Subcutaneous abdominal adipose tissue (tissue), 5 donors: ENCODE results near the gene PWP1.

ENCODE experiments used
- H3K27ac ChIP-seq: one replicate; pipeline ENCODE4 v1.7.0; 2013; ENCODE audit warnings: low read depth, mild to moderate bottlenecking, inconsistent platforms, low read length, moderate library complexity
- H3K27me3 ChIP-seq, 5 donors: one replicate each; pipeline ENCODE4 v1.7.0; 2013; ENCODE audit warnings: low read length in 5 of 5, inconsistent platforms in 1 of 5; ENCODE audit not compliant: control insufficient read depth in 5 of 5, insufficient read depth in 4 of 5
- H3K36me3 ChIP-seq, 5 donors: one replicate each; pipeline ENCODE4 v1.7.0; 2013; ENCODE audit warnings: low read length in 5 of 5; ENCODE audit not compliant: control insufficient read depth in 5 of 5, insufficient read depth in 5 of 5
- H3K4me1 ChIP-seq, 5 donors: one replicate each; pipeline ENCODE4 v1.7.0; 2013; ENCODE audit warnings: low read length in 5 of 5, mild to moderate bottlenecking in 3 of 5, moderate library complexity in 1 of 5; ENCODE audit not compliant: control insufficient read depth in 5 of 5, insufficient read depth in 5 of 5
- H3K4me3 ChIP-seq, 5 donors: one replicate each; pipeline ENCODE4 v1.7.0; 2013; ENCODE audit warnings: low read length in 5 of 5, low read depth in 1 of 5
- H3K9ac ChIP-seq, 5 donors: one replicate each; pipeline ENCODE4 v1.7.0; 2013; ENCODE audit warnings: low read length in 5 of 5, mild to moderate bottlenecking in 4 of 5, moderate library complexity in 3 of 5
- H3K9me3 ChIP-seq, 5 donors: one replicate each; pipeline ENCODE4 v1.7.0; 2013; ENCODE audit warnings: low read length in 5 of 5; ENCODE audit not compliant: control insufficient read depth in 5 of 5
- donor health status: healthy.
- donor health status: healthy.
- donor health status: healthy.
- donor health status: healthy.
- donor health status: healthy.

PWP1 gene

GRCh38 chr12:107654873-107655272, 30.7 kb upstream of the PWP1 start:
- no peak overlapping the region for H3K9ac ChIP-seq
- peaks cover 0 to 8% (median 0%) of the 10 kb centered on the region in 5 donors for H3K27me3 ChIP-seq
- H3K4me3 ChIP-seq = no peak overlapping the region
- no peak overlapping the region for H3K27ac ChIP-seq
- peaks cover 0 to 9% (median 0%) of the 10 kb centered on the region in 5 donors for H3K4me1 ChIP-seq
- no peaks in the 10 kb centered on the region for H3K36me3 ChIP-seq
- H3K9me3 ChIP-seq = no peaks in the 10 kb centered on the region

DNA sequence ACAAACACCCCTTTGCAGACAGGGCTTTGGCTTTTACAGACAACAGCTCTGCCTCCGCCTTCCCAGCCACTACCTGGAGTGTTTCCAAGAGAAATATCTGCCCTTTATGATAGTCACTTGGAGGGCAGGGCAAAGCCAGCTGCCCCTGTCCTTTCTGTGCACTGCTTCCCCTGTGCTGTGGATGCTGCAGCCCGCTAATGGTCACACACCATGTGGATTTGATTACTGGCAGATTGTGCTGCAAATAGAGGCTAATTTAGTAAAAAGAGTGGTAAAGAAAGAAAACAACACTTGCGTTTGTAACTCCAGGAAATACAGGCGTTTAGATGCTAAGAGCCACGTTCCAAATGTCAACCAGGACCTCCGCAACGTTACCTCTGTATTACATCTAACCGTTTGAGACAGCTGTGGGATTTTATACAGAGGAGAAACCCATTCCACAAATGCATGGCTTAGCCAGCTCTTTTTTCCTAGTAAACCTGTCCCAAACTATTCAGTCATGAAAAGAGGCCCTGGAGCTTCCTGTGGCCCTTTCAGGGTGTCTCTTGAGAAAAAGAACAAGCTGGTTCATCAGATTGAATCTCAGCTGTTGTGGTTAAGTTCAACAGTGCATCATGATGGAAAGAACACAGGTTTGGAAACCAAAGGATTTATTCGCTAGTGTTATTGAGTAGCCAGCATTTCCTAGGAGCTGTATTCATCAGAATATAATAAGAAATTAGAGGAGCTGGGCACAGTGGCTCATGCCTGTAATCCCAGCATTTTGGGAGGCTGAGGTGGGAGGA, 30.1 kb upstream of the PWP1 start:
- Histone ChIP-seq H3K4me3 (no peak overlapping the region), H3K36me3 (no peaks in the 10 kb centered on the region), H3K9me3 (no peaks in the 10 kb centered on the region), H3K4me1 (peaks cover 0 to 9% (median 0%) of the 10 kb centered on the region in 5 donors), H3K27ac (no peak overlapping the region), H3K9ac (no peak overlapping the region), H3K27me3 (peaks cover 0 to 8% (median 2%) of the 10 kb centered on the region in 5 donors)

DNA sequence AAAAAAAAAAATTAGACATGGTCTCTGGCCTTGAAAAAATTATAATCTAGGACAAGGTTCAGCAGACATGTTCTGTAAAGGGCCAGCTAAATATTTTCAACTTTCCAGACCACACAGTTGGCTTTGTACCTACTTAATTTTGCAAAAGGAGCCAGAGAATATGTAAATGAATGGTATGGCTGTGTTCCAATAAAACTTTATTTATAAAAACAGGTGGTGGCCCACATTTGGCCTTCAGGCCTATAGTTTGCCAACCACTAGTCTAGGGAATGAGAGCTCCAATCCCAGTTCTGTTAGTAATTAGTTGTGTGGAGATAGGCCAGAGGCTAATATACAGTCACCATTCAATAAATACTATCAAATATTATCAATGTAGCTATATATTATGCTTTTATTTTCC, 29.3 kb upstream of the PWP1 start:
- Histone ChIP-seq H3K9ac (no peak overlapping the region), H3K36me3 (no peaks in the 10 kb centered on the region), H3K4me3 (no peak overlapping the region), H3K27me3 (peaks cover 0 to 4% (median 2%) of the 10 kb centered on the region in 5 donors), H3K27ac (no peak overlapping the region), H3K9me3 (no peaks in the 10 kb centered on the region), H3K4me1 (peaks cover 0 to 9% (median 0%) of the 10 kb centered on the region in 5 donors)

- no peaks in the 10 kb centered on the region for H3K36me3 ChIP-seq
- H3K27me3 ChIP-seq = peaks cover 0 to 2% (median 0%) of the 10 kb centered on the region in 5 donors
- no peak overlapping the region for H3K27ac ChIP-seq
- H3K9ac ChIP-seq = no peak overlapping the region
- H3K9me3 ChIP-seq = no peaks in the 10 kb centered on the region
- peaks cover 0 to 9% (median 1%) of the 10 kb centered on the region in 5 donors for H3K4me1 ChIP-seq
- H3K4me3 ChIP-seq = no peak overlapping the region
Observed at GRCh38 chr12:107657133-107657532, 28.5 kb upstream of the PWP1 start.

GRCh38 chr12:107657621-107658020, 28.0 kb upstream of the PWP1 start:
- no peak overlapping the region for H3K4me3 ChIP-seq
- H3K27me3 ChIP-seq = peaks cover 0 to 2% (median 0%) of the 10 kb centered on the region in 5 donors
- no peaks in the 10 kb centered on the region for H3K9me3 ChIP-seq
- no peaks in the 10 kb centered on the region for H3K36me3 ChIP-seq
- no peak overlapping the region for H3K9ac ChIP-seq
- H3K27ac ChIP-seq = no peak overlapping the region
- peaks cover 0 to 9% (median 4%) of the 10 kb centered on the region in 5 donors for H3K4me1 ChIP-seq

DNA sequence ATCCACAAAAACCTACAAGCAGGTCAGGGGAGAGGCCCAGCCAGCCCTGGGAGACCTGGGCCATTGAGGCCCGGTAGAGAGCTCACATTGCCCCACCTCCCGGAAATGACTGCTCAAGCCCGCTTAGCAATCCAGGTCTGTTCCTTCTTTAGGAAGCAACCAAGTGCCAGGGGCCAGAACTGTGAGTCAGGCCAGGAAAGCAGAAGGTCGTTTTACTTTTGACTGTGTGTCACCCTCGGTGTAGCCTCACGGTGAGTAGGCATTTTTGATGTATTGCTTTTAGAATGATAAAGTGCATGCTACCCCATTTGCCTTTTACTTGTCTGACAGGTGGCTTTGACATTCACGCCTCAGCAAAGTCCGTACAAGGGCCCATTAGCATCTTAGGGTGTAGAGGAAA, 25.4 kb upstream of the PWP1 start:
- H3K27ac ChIP-seq = no peak overlapping the region
- peaks cover 0 to 9% (median 1%) of the 10 kb centered on the region in 5 donors for H3K4me1 ChIP-seq
- peaks cover 0 to 8% (median 0%) of the 10 kb centered on the region in 5 donors for H3K27me3 ChIP-seq
- H3K9me3 ChIP-seq = no peaks in the 10 kb centered on the region
- no peak overlapping the region for H3K4me3 ChIP-seq
- H3K9ac ChIP-seq = no peak overlapping the region
- H3K36me3 ChIP-seq = no peaks in the 10 kb centered on the region

DNA sequence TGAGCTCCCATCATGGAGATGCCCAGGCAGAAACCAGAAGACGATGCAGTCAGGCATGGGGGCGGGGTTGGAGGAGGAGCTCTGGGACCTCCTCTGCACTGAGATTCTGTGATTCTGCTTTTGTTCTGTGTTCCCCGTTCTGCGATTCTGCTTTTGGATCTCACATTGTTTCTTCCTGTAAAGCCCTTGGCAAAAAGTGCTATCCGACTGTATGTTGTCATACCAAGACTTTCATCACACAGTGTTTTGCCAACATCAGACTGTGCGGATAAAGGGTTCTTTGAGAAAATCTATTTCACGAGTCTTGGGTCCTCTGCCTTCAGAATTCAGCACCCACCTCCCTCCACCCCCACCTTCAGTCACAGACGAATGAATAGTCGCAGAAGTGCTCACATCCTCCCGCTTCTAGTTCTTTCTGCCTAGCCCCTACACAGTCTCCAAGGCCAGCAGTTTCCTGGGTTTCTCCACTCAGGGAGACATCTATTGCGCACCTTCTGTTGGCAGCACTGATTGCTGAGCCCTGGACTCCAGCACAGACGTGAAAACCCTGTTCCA, 24.7 kb upstream of the PWP1 start:
- no peak overlapping the region for H3K4me3 ChIP-seq
- peaks cover 0 to 9% (median 0%) of the 10 kb centered on the region in 5 donors for H3K4me1 ChIP-seq
- no peaks in the 10 kb centered on the region for H3K36me3 ChIP-seq
- peaks cover 0 to 8% (median under 1%) of the 10 kb centered on the region in 5 donors for H3K27me3 ChIP-seq
- no peaks in the 10 kb centered on the region for H3K9me3 ChIP-seq
- no peak overlapping the region for H3K9ac ChIP-seq
- no peak overlapping the region for H3K27ac ChIP-seq

DNA sequence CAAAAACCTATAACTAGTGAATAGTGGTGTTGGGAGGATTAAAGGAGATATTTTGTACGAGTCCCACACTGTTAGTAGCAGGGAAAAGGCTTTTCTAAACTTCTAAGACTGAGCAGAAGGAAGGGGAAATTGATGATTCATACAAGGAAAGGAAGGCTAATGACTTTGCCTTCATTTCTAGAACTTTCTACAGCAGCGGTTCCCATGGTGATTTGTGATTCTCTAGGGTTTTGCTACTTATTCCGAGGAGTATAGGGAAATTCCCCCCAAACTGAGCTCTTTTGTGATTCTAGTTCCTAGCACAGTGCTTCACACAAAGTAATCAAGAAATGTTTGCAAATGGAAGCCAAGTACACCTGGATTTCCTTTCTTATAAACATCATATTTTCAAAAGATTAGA, 23.8 kb upstream of the PWP1 start:
- no peaks in the 10 kb centered on the region for H3K9me3 ChIP-seq
- no peaks in the 10 kb centered on the region for H3K36me3 ChIP-seq
- no peak overlapping the region for H3K4me3 ChIP-seq
- peaks cover 0 to 9% (median 0%) of the 10 kb centered on the region in 5 donors for H3K4me1 ChIP-seq
- H3K27me3 ChIP-seq = peaks cover 0 to 9% (median 3%) of the 10 kb centered on the region in 5 donors
- H3K9ac ChIP-seq = no peak overlapping the region
- H3K27ac ChIP-seq = no peak overlapping the region

GRCh38 chr12:107662484-107662883, 23.1 kb upstream of the PWP1 start:
- Histone ChIP-seq H3K27ac (no peak overlapping the region), H3K4me3 (no peak overlapping the region), H3K9me3 (no peaks in the 10 kb centered on the region), H3K36me3 (no peaks in the 10 kb centered on the region), H3K9ac (no peak overlapping the region), H3K27me3 (peaks cover 0 to 10% (median 3%) of the 10 kb centered on the region in 5 donors), H3K4me1 (peaks cover 0 to 9% (median 0%) of the 10 kb centered on the region in 5 donors)

DNA sequence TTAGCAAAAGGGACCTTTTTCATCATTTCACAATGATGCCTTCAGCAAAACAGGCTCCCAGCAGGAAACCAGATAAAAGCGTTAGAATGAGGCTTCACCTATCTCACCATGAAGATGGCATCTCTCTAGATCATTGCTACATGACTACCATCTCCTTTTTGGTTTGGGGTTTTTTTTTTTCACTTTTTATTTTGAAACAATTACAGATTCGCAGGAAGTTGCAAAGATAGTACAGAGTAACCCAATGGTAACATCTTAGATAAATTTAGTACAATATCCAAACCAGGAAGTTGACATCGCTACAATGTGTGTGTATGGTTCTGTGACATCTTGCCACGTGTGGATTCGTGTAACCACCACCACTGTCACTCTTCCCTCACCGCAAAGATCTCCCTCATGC, 22.3 kb upstream of the PWP1 start:
- Histone ChIP-seq H3K9me3 (no peaks in the 10 kb centered on the region), H3K9ac (no peak overlapping the region), H3K36me3 (no peaks in the 10 kb centered on the region), H3K4me3 (no peak overlapping the region), H3K27me3 (peaks cover 0 to 11% (median 3%) of the 10 kb centered on the region in 5 donors), H3K27ac (no peak overlapping the region), H3K4me1 (peaks cover 0 to 9% (median 0%) of the 10 kb centered on the region in 5 donors)
